Panc1 (cell line): Measurements from ENCODE around the gene COQ8A. TPM values are rescaled to one million over a fixed set of nuclear protein-coding genes. Genes with fewer than 3 reads are reported as not detected.

ENCODE experiments used
- ATAC-seq: fragments of 200-7000 bp; cut with Tn5 transposase; 2 replicates; pipeline ENCODE4 v1.9.1; 2020; ENCODE audit warnings: mild to moderate bottlenecking, moderate library complexity
- BruUV-seq: library from RNA; stranded (reverse); fragments of 400-500 nt; replicated peaks from 2 replicates; lab custom pipeline; 2021; lab: Mats Ljungman, UMichigan
- CTCF ChIA-PET: fragments of 300-600 bp; sonication (Branson Sonifier 250); formaldehyde crosslinking; loops from one replicate; lab custom pipeline; 2022; ENCODE audit warnings: antibody characterized with exemption; lab: Charles Lee
- POLR2A ChIA-PET: fragments of 300-600 bp; sonication (Branson Sonifier 250); formaldehyde crosslinking; loops from one replicate; lab custom pipeline; 2022; ENCODE audit warnings: antibody characterized with exemption; lab: Charles Lee
- DNase-seq: peaks from one replicate; pipeline ENCODE4 v3.0.0-alpha.2; 2010; ENCODE audit warnings: low read depth, low spot score
- H3K27ac ChIP-seq: 2 replicates; pipeline ENCODE4 v1.5.1; 2011; ENCODE audit warnings: mild to moderate bottlenecking, low read length, inconsistent platforms
- H3K27me3 ChIP-seq: fragments of 200-500 bp; sonication (Bioruptor generic); 2 replicates; pipeline ENCODE4 v1.6.0; 2014; ENCODE audit warnings: low read length, inconsistent platforms; ENCODE audit not compliant: control insufficient read depth, insufficient read depth
- H3K36me3 ChIP-seq: fragments of 200-500 bp; sonication (Bioruptor generic); 2 replicates; pipeline ENCODE4 v1.5.1; 2014; ENCODE audit warnings: inconsistent platforms, mild to moderate bottlenecking, low read length, moderate library complexity; ENCODE audit not compliant: control insufficient read depth, insufficient read depth
- H3K4me1 ChIP-seq: 2 replicates; pipeline ENCODE4 v1.5.1; 2011; ENCODE audit warnings: inconsistent platforms, mild to moderate bottlenecking, low read length, moderate library complexity; ENCODE audit not compliant: control insufficient read depth, insufficient read depth
- H3K4me3 ChIP-seq, 2 experiments: 2 replicates each; pipeline ENCODE4 v1.5.1; 2011 to 2012; ENCODE audit warnings: low read depth in 2 of 2, low read length in 2 of 2, mild to moderate bottlenecking in 2 of 2, inconsistent platforms in 1 of 2, moderate library complexity in 1 of 2
- H3K9me3 ChIP-seq: fragments of 200-500 bp; sonication (Bioruptor generic); 2 replicates; pipeline ENCODE4 v1.5.1; 2014; ENCODE audit warnings: low read depth, mild to moderate bottlenecking, inconsistent platforms, low read length, moderate library complexity; ENCODE audit not compliant: control insufficient read depth, insufficient read depth
- POLR2AphosphoS5 ChIP-seq: IDR thresholded peaks from 2 replicates; pipeline ENCODE4 v1.6.1; 2012; ENCODE audit warnings: mild to moderate bottlenecking, low read depth, low read length, moderate library complexity
- SIN3A ChIP-seq: IDR thresholded peaks from 2 replicates; pipeline ENCODE4 v1.6.1; 2012; ENCODE audit warnings: low read depth, mild to moderate bottlenecking, low read length, moderate library complexity, borderline replicate concordance; ENCODE audit not compliant: insufficient read depth
- TCF7L2 ChIP-seq: IDR thresholded peaks from 2 replicates; pipeline ENCODE4 v1.6.1; 2011; ENCODE audit warnings: mild to moderate bottlenecking, low read depth, low read length, inconsistent platforms
- in situ Hi-C: cut with HindIII; loops from 2 replicates; pipeline ENCODE4 v1.10.0; 2016; ENCODE audit warnings: low sequenced_read_pairs, low pct_unique_long_range_greater_than_20kb
- intact Hi-C: fragments of 100-400 bp; cut with micrococcal nuclease; formaldehyde crosslinking; loops from one replicate; pipeline ENCODE4 v1.10.0; 2022; ENCODE audit not compliant: unreplicated experiment
- total RNA-seq: library from RNA; stranded (reverse); gene quantifications from one replicate; pipeline ENCODE4 v1.2.1, GENCODE V29; 2021; ENCODE audit not compliant: unreplicated experiment
- TF ChIP-seq, protein P1 (sequence below): fragments of 450-650 bp; IDR thresholded peaks from 2 replicates; pipeline ENCODE4 v1.5.1; 2017; ENCODE audit warnings: mild to moderate bottlenecking
- TF ChIP-seq, protein P2 (sequence below), 2 experiments: IDR thresholded peaks; 2 replicates each; pipeline ENCODE4 v1.6.1; 2011 to 2012; ENCODE audit warnings: low read depth in 2 of 2, control low read depth in 1 of 2, low read length in 1 of 2, mild to moderate bottlenecking in 1 of 2, moderate library complexity in 1 of 2; ENCODE audit not compliant: insufficient read depth in 1 of 2

Gene COQ8A
- total RNA-seq, 1 experiment from 2014 or later, result 15.1 TPM

DNA sequence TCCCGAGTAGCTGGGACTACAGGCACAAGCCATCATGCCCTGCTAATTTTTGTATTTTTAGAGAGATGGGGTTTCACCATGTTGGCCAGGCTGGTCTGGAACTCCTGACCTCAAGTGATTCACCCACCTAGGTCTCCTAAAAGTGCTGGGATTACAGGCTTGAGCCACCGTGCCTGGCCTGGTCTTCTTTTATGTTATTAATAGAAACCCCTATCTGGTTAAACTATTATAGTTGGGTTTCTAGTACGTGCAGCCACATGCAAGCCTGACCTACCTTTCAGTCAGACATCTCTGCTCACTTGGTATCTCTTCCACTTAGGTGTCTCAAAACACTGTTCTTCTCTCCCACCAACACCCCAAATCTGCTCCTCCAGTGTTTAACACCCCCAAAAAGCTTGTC lies 35.3 kb upstream of the COQ8A start:
- Histone ChIP-seq H3K36me3 (no peaks in the 10 kb centered on the region), H3K4me1 (no peaks in the 10 kb centered on the region), H3K27me3 (no peaks in the 10 kb centered on the region), H3K27ac (no peak overlapping the region), H3K4me3 (no peak overlapping the region), H3K9me3 (no peaks in the 10 kb centered on the region)
- no peak for DNase-seq
- ChIA-PET CTCF (no interaction called here), POLR2A (no interaction called here)
- BruUV-seq, result no TSS peak
- ATAC-seq, result no peak
- in situ Hi-C loops (no loop called here), intact Hi-C loops (no loop called here)
- TF ChIP-seq POLR2AphosphoS5 (no peak), SIN3A (no peak), TCF7L2 (no peak)
- TF ChIP-seq, protein P1, sequence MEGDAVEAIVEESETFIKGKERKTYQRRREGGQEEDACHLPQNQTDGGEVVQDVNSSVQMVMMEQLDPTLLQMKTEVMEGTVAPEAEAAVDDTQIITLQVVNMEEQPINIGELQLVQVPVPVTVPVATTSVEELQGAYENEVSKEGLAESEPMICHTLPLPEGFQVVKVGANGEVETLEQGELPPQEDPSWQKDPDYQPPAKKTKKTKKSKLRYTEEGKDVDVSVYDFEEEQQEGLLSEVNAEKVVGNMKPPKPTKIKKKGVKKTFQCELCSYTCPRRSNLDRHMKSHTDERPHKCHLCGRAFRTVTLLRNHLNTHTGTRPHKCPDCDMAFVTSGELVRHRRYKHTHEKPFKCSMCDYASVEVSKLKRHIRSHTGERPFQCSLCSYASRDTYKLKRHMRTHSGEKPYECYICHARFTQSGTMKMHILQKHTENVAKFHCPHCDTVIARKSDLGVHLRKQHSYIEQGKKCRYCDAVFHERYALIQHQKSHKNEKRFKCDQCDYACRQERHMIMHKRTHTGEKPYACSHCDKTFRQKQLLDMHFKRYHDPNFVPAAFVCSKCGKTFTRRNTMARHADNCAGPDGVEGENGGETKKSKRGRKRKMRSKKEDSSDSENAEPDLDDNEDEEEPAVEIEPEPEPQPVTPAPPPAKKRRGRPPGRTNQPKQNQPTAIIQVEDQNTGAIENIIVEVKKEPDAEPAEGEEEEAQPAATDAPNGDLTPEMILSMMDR, result no peak
- TF ChIP-seq, protein P2, sequence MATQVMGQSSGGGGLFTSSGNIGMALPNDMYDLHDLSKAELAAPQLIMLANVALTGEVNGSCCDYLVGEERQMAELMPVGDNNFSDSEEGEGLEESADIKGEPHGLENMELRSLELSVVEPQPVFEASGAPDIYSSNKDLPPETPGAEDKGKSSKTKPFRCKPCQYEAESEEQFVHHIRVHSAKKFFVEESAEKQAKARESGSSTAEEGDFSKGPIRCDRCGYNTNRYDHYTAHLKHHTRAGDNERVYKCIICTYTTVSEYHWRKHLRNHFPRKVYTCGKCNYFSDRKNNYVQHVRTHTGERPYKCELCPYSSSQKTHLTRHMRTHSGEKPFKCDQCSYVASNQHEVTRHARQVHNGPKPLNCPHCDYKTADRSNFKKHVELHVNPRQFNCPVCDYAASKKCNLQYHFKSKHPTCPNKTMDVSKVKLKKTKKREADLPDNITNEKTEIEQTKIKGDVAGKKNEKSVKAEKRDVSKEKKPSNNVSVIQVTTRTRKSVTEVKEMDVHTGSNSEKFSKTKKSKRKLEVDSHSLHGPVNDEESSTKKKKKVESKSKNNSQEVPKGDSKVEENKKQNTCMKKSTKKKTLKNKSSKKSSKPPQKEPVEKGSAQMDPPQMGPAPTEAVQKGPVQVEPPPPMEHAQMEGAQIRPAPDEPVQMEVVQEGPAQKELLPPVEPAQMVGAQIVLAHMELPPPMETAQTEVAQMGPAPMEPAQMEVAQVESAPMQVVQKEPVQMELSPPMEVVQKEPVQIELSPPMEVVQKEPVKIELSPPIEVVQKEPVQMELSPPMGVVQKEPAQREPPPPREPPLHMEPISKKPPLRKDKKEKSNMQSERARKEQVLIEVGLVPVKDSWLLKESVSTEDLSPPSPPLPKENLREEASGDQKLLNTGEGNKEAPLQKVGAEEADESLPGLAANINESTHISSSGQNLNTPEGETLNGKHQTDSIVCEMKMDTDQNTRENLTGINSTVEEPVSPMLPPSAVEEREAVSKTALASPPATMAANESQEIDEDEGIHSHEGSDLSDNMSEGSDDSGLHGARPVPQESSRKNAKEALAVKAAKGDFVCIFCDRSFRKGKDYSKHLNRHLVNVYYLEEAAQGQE (IDR thresholded peaks at IDR 0.05; ENCODE audit: insufficient read depth in 1 of 2, low read depth in 2 of 2, low read length in 1 of 2), result no peak

GRCh38 chr1:226908419-226908818 lies 31.7 kb upstream of the COQ8A start:
- ATAC-seq (no peak), DNase-seq (no peak)
- Histone ChIP-seq H3K36me3 (no peaks in the 10 kb centered on the region), H3K27me3 (no peaks in the 10 kb centered on the region), H3K4me1 (no peaks in the 10 kb centered on the region), H3K27ac (no peak overlapping the region), H3K9me3 (no peaks in the 10 kb centered on the region), H3K4me3 (no peak overlapping the region)
- TF ChIP-seq TCF7L2, result no peak
- TF ChIP-seq, protein P1, result no peak
- TF ChIP-seq, protein P2 (IDR thresholded peaks at IDR 0.05; ENCODE audit: insufficient read depth in 1 of 2, low read depth in 2 of 2, low read length in 1 of 2), result no peak
- TF ChIP-seq SIN3A, result no peak
- TF ChIP-seq POLR2AphosphoS5, result no peak
- intact Hi-C loops, result no loop called here
- in situ Hi-C loops, result no loop called here
- ChIA-PET CTCF (interaction anchor here (0.7 kb wide), 1 partner anchor 410 kb away, joined by 3 read pairs; no protein-coding TSS in a partner anchor), POLR2A (interaction anchor here (0.6 kb wide), 1 partner anchor 325 kb away, joined by 3 read pairs; no protein-coding TSS in a partner anchor)
- BruUV-seq, result no TSS peak
